ENCODE measurements around the gene RAB42. TPM values are rescaled to one million over a fixed set of nuclear protein-coding genes. Genes with fewer than 3 reads are reported as not detected.

Gene RAB42
- total and polyA plus RNA-seq, 9 of the 15 experiments (the other 6 are each of a cell fraction or from before 2014, with no cell fraction given) = 0.07 to 0.14 (median 0.12) TPM; not detected in 6

DNA sequence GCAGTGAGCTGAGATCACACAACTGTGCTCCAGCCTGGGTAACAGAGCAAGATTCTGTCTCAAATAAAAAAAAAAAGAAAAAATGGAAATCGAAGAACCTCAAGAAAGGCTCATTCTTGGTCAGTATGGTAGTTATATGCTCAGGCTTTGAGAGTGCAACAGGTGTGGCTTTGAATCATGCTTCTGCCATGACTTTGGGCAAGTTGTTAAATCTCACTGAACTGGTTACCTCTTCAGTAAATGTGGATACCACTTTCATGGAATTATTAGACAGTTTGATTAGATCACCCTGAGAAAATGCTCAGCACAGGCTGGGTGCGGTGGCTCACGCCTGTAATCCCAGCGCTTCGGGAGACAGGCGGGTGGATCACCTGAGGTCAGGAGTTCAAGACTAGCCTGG, 26.3 kb upstream of the RAB42 start (continued):
- TF ChIP-seq, protein P1, sequence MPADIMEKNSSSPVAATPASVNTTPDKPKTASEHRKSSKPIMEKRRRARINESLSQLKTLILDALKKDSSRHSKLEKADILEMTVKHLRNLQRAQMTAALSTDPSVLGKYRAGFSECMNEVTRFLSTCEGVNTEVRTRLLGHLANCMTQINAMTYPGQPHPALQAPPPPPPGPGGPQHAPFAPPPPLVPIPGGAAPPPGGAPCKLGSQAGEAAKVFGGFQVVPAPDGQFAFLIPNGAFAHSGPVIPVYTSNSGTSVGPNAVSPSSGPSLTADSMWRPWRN (IDR thresholded peaks at IDR 0.05; ENCODE audit: low read depth) = no peak
- TF ChIP-seq ZNF134 (CRISPR knock-in tag; conservative IDR thresholded peaks at IDR 0.05) (no peak), TEAD4 (IDR thresholded peaks at IDR 0.05; ENCODE audit: low read length) (no peak), TEAD4 (CRISPR knock-in tag; IDR thresholded peaks at IDR 0.05; ENCODE audit: borderline replicate concordance) (no peak), NCOR1 (IDR thresholded peaks at IDR 0.05) (no peak), CSDE1 (IDR thresholded peaks at IDR 0.05) (no peak)
- TF ChIP-seq, protein P2, sequence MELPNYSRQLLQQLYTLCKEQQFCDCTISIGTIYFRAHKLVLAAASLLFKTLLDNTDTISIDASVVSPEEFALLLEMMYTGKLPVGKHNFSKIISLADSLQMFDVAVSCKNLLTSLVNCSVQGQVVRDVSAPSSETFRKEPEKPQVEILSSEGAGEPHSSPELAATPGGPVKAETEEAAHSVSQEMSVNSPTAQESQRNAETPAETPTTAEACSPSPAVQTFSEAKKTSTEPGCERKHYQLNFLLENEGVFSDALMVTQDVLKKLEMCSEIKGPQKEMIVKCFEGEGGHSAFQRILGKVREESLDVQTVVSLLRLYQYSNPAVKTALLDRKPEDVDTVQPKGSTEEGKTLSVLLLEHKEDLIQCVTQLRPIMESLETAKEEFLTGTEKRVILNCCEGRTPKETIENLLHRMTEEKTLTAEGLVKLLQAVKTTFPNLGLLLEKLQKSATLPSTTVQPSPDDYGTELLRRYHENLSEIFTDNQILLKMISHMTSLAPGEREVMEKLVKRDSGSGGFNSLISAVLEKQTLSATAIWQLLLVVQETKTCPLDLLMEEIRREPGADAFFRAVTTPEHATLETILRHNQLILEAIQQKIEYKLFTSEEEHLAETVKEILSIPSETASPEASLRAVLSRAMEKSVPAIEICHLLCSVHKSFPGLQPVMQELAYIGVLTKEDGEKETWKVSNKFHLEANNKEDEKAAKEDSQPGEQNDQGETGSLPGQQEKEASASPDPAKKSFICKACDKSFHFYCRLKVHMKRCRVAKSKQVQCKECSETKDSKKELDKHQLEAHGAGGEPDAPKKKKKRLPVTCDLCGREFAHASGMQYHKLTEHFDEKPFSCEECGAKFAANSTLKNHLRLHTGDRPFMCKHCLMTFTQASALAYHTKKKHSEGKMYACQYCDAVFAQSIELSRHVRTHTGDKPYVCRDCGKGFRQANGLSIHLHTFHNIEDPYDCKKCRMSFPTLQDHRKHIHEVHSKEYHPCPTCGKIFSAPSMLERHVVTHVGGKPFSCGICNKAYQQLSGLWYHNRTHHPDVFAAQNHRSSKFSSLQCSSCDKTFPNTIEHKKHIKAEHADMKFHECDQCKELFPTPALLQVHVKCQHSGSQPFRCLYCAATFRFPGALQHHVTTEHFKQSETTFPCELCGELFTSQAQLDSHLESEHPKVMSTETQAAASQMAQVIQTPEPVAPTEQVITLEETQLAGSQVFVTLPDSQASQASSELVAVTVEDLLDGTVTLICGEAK (IDR thresholded peaks at IDR 0.05) = no peak
- TF ChIP-seq, protein P2 (CRISPR knock-in tag; IDR thresholded peaks at IDR 0.05) = no peak
